ENCODE results near the gene ZNHIT3. TPM values are rescaled to one million over a fixed set of nuclear protein-coding genes. Genes with fewer than 3 reads are reported as not detected.

Gene ZNHIT3
- total and polyA plus RNA-seq, 4 donors, result 8.1 to 24.2 (median 19.1) TPM

DNA sequence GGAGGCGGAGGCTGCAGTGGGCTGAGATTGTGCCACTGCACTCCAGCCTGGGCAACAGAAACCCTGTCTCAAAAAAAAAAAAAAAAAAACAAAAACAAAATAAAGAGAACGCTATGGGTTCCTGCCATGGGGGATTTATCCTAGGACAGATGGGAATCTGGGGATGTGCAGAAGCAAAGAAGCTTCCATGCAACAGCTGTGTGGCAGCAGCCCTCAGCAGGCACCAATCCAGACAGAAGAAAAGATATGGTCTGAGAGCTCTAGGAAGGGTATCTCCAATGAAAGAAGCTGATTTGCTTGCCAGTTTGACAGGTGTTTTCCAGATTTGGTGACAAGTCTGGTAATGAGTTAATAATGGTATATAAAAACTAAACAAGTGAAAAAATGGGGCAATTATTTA, 36.6 kb downstream of the ZNHIT3 start:
- DNase-seq (ENCODE audit: low spot score), result no peak
- Histone ChIP-seq H3K4me1 (ENCODE audit: control insufficient read depth in 4 of 4, insufficient read depth in 4 of 4, low read length in 3 of 4) (no peaks in the 10 kb centered on the region), H3K36me3 (ENCODE audit: control insufficient read depth in 4 of 4, insufficient read depth in 3 of 4, low read depth in 1 of 4, low read length in 3 of 4) (peaks cover 17 to 43% (median 34%) of the 10 kb centered on the region in 4 donors), H3K27ac (ENCODE audit: low read depth in 1 of 2, low read length in 2 of 2) (no peak overlapping the region), H3K9me3 (ENCODE audit: control insufficient read depth in 4 of 4, low read length in 3 of 4) (no peaks in the 10 kb centered on the region), H3K4me3 (ENCODE audit: low read depth in 1 of 3, low read length in 3 of 3) (no peak overlapping the region), H3K9ac (ENCODE audit: low read depth in 1 of 2, low read length in 2 of 2) (no peak overlapping the region), H3K27me3 (ENCODE audit: control insufficient read depth in 4 of 4, insufficient read depth in 4 of 4, low read length in 3 of 4) (no peaks in the 10 kb centered on the region)
- WGBS, result 99% methylated on average over 2 of the region's 2 CpGs
- TF ChIP-seq YY1 (IDR thresholded peaks at IDR 0.05) (no peak), SP1 (IDR thresholded peaks at IDR 0.05) (no peak), HNF4A (conservative IDR thresholded peaks at IDR 0.05) (no peak), NR2F2 (IDR thresholded peaks at IDR 0.05) (no peak), RXRA (IDR thresholded peaks at IDR 0.05) (no peak)
- TF ChIP-seq, protein P1, sequence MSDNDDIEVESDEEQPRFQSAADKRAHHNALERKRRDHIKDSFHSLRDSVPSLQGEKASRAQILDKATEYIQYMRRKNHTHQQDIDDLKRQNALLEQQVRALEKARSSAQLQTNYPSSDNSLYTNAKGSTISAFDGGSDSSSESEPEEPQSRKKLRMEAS (IDR thresholded peaks at IDR 0.05), result no peak
- TF ChIP-seq, protein P2, sequence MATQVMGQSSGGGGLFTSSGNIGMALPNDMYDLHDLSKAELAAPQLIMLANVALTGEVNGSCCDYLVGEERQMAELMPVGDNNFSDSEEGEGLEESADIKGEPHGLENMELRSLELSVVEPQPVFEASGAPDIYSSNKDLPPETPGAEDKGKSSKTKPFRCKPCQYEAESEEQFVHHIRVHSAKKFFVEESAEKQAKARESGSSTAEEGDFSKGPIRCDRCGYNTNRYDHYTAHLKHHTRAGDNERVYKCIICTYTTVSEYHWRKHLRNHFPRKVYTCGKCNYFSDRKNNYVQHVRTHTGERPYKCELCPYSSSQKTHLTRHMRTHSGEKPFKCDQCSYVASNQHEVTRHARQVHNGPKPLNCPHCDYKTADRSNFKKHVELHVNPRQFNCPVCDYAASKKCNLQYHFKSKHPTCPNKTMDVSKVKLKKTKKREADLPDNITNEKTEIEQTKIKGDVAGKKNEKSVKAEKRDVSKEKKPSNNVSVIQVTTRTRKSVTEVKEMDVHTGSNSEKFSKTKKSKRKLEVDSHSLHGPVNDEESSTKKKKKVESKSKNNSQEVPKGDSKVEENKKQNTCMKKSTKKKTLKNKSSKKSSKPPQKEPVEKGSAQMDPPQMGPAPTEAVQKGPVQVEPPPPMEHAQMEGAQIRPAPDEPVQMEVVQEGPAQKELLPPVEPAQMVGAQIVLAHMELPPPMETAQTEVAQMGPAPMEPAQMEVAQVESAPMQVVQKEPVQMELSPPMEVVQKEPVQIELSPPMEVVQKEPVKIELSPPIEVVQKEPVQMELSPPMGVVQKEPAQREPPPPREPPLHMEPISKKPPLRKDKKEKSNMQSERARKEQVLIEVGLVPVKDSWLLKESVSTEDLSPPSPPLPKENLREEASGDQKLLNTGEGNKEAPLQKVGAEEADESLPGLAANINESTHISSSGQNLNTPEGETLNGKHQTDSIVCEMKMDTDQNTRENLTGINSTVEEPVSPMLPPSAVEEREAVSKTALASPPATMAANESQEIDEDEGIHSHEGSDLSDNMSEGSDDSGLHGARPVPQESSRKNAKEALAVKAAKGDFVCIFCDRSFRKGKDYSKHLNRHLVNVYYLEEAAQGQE (IDR thresholded peaks at IDR 0.05), result no peak
- TF ChIP-seq, protein P3, sequence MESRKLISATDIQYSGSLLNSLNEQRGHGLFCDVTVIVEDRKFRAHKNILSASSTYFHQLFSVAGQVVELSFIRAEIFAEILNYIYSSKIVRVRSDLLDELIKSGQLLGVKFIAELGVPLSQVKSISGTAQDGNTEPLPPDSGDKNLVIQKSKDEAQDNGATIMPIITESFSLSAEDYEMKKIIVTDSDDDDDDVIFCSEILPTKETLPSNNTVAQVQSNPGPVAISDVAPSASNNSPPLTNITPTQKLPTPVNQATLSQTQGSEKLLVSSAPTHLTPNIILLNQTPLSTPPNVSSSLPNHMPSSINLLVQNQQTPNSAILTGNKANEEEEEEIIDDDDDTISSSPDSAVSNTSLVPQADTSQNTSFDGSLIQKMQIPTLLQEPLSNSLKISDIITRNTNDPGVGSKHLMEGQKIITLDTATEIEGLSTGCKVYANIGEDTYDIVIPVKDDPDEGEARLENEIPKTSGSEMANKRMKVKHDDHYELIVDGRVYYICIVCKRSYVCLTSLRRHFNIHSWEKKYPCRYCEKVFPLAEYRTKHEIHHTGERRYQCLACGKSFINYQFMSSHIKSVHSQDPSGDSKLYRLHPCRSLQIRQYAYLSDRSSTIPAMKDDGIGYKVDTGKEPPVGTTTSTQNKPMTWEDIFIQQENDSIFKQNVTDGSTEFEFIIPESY (IDR thresholded peaks at IDR 0.05), result no peak
- TF ChIP-seq, protein P4, sequence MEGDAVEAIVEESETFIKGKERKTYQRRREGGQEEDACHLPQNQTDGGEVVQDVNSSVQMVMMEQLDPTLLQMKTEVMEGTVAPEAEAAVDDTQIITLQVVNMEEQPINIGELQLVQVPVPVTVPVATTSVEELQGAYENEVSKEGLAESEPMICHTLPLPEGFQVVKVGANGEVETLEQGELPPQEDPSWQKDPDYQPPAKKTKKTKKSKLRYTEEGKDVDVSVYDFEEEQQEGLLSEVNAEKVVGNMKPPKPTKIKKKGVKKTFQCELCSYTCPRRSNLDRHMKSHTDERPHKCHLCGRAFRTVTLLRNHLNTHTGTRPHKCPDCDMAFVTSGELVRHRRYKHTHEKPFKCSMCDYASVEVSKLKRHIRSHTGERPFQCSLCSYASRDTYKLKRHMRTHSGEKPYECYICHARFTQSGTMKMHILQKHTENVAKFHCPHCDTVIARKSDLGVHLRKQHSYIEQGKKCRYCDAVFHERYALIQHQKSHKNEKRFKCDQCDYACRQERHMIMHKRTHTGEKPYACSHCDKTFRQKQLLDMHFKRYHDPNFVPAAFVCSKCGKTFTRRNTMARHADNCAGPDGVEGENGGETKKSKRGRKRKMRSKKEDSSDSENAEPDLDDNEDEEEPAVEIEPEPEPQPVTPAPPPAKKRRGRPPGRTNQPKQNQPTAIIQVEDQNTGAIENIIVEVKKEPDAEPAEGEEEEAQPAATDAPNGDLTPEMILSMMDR (IDR thresholded peaks at IDR 0.05; ENCODE audit: low read depth, low read length, missing input control), result no peak
- TF ChIP-seq, protein P5, sequence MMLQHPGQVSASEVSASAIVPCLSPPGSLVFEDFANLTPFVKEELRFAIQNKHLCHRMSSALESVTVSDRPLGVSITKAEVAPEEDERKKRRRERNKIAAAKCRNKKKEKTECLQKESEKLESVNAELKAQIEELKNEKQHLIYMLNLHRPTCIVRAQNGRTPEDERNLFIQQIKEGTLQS (IDR thresholded peaks at IDR 0.05), result no peak

DNA sequence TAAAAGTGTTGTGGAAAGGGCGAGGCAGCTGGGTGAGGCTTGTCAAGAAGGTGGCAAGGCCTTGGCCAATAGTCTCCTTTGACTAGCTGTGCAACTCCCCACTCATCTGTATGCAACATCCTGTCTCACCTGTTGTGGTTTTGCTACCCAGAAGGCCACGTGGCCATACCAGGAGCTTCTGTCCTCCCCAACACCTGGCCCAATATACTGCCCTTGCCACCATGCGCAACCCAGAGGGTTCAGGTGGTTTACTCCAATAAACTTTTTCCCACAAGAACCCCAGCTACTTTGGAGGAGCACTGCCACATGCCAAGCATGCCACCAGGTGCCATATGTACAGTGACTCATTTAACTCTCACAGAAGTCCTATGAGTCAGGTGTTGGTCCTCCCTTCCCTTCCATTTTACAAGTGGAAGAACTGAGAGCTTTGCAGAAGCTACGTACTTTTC, 38.0 kb downstream of the ZNHIT3 start:
- Histone ChIP-seq H3K9me3 (ENCODE audit: control insufficient read depth in 4 of 4, low read length in 3 of 4) (no peaks in the 10 kb centered on the region), H3K9ac (ENCODE audit: low read depth in 1 of 2, low read length in 2 of 2) (no peak overlapping the region), H3K27me3 (ENCODE audit: control insufficient read depth in 4 of 4, insufficient read depth in 4 of 4, low read length in 3 of 4) (no peaks in the 10 kb centered on the region), H3K36me3 (ENCODE audit: control insufficient read depth in 4 of 4, insufficient read depth in 3 of 4, low read depth in 1 of 4, low read length in 3 of 4) (peaks cover 17 to 51% (median 35%) of the 10 kb centered on the region in 4 donors), H3K4me1 (ENCODE audit: control insufficient read depth in 4 of 4, insufficient read depth in 4 of 4, low read length in 3 of 4) (no peaks in the 10 kb centered on the region), H3K27ac (ENCODE audit: low read depth in 1 of 2, low read length in 2 of 2) (no peak overlapping the region), H3K4me3 (ENCODE audit: low read depth in 1 of 3, low read length in 3 of 3) (no peak overlapping the region)
- DNase-seq (ENCODE audit: low spot score), result no peak
- WGBS, result 90% methylated on average over 4 of the region's 4 CpGs
- TF ChIP-seq EGR1 (IDR thresholded peaks at IDR 0.05; ENCODE audit: low read depth in 2 of 2), result no peak
- TF ChIP-seq HNF4A (conservative IDR thresholded peaks at IDR 0.05), result no peak
- no peak for TF ChIP-seq JUND (IDR thresholded peaks at IDR 0.05)
- no peak for TF ChIP-seq FOXA1 (IDR thresholded peaks at IDR 0.05)
- no peak for TF ChIP-seq GABPA (IDR thresholded peaks at IDR 0.05 in 1 of 2, conservative IDR thresholded peaks at IDR 0.05 in 1 of 2)
- TF ChIP-seq RAD21 (IDR thresholded peaks at IDR 0.05), result no peak
- no peak for TF ChIP-seq NR2F2 (IDR thresholded peaks at IDR 0.05)
- TF ChIP-seq FOXA2 (IDR thresholded peaks at IDR 0.05), result no peak
- TF ChIP-seq, protein P4 (IDR thresholded peaks at IDR 0.05; ENCODE audit: low read depth, low read length, missing input control), result no peak
- no peak for TF ChIP-seq SP1 (IDR thresholded peaks at IDR 0.05)
- TF ChIP-seq, protein P1 (IDR thresholded peaks at IDR 0.05), result no peak
- TF ChIP-seq RXRA (IDR thresholded peaks at IDR 0.05), result no peak
- no peak for TF ChIP-seq HNF4G (IDR thresholded peaks at IDR 0.05)
- TF ChIP-seq YY1 (IDR thresholded peaks at IDR 0.05), result no peak
- TF ChIP-seq, protein P2 (IDR thresholded peaks at IDR 0.05), result no peak
- no peak for TF ChIP-seq TAF1 (conservative IDR thresholded peaks at IDR 0.05)
